Pancreas (tissue), 10 donors: ENCODE results near the gene C8G. TPM values are rescaled to one million over a fixed set of nuclear protein-coding genes. Genes with fewer than 3 reads are reported as not detected.
A peak's percentile ranks its signal among the peaks of the same experiment; 100 is the strongest.

Source experiments
- ATAC-seq, 4 donors: fragments of 200-7000 bp; cut with Tn5 transposase; one replicate each; pipeline versions ENCODE4 v1.8.0 to v1.9.1; 2020; ENCODE audit warnings: mild to moderate bottlenecking in 4 of 4, moderate library complexity in 4 of 4
- DNase-seq, 6 donors: peaks; one replicate each; pipeline ENCODE4 v3.0.0-alpha.2; 2020
- FAIRE-seq: peaks from 2 replicates; lab custom pipeline; 2012; peaks lifted over from hg19 to GRCh38; lab: Jason Lieb, UNC
- H3K27ac ChIP-seq, 4 donors: fragments of 200-600 bp; sonication (generic); 1 replicate in 3 of 4; 2 replicates in 1 of 4; pipeline versions ENCODE4 v1.5.0 to v1.8.0; 2020
- H3K27me3 ChIP-seq, 4 donors: fragments of 200-600 bp; one replicate each; pipeline ENCODE4 v1.8.0; 2021
- H3K36me3 ChIP-seq, 3 donors: fragments of 200-600 bp; sonication (generic) in 1 of 3; one replicate each; pipeline versions ENCODE4 v1.5.0 to v1.8.0; 2020 to 2021
- H3K4me1 ChIP-seq, 3 donors: fragments of 200-600 bp; one replicate each; pipeline ENCODE4 v1.8.0; 2021
- H3K4me3 ChIP-seq, 4 donors: fragments of 200-600 bp; sonication (generic) in 2 of 4; one replicate each; pipeline versions ENCODE4 v1.5.0 to v1.8.0; 2020 to 2021
- H3K9me3 ChIP-seq, 4 donors: fragments of 200-600 bp; one replicate each; pipeline ENCODE4 v1.8.0; 2021
- WGBS, 2 donors: extraction: QIAGEN DNeasy Blood & Tissue Kit; methylation state at CpG; one replicate each; pipeline ENCODE4 v1.1.7; 2013; 5-methylcytosine and 5-hydroxymethylcytosine counted together
- intact Hi-C, 3 donors: fragments of 100-400 bp; cut with DNase I; formaldehyde crosslinking; loops; one replicate each; pipeline versions ENCODE4 v1.11.1 to v1.14.2; 2022
- polyA plus RNA-seq, 2 donors: library from polyadenylated mRNA; stranded (reverse); fragments of 200-250 nt; gene quantifications; one replicate each; pipeline ENCODE4 v1.2.3, GENCODE V29; 2013
- total RNA-seq, 6 donors: library from RNA; stranded (reverse); fragmentation: NEBNext Ultra II Directional in 4 of 6; extraction: Animal tissue kit (Norgen Biotek cat#: 25700) in 4 of 6; gene quantifications; one replicate each; pipeline versions ENCODE4 v1.2.1 to v1.2.4, GENCODE V29; 2021 to 2023
- TF ChIP-seq, protein P1 (sequence below), 4 donors: fragments of 200-600 bp; sonication (generic) in 3 of 4; IDR thresholded peaks; one replicate each; pipeline versions ENCODE4 v1.5.0 to v1.8.0; 2021; ENCODE audit warnings: antibody characterized with exemption in 4 of 4
- donor health status: healthy with polysubstance abuse.
- donor health status: DM: no; HTN: no; CAD: no; lungs with moderate emphysema.
- donor health status: DM: no; HTN: no; CAD: no.
- donor health status: control.
- donor health status: control.
- donor health status: Bipolar disorder and iron deficiency.
- donor health status: DM: yes; HTN: yes; CAD: no.
- donor health status: DM: no; HTN: no; CAD: no.
- donor health status: DM: no; HTN: no; CAD: no.
- donor health status: DM: yes; HTN: yes; CAD: no.

Gene C8G
- total RNA-seq (1 to 10 TPM in 1 of 6 donors, under 1 TPM in 4, not detected in 1; 0.24 to 1.2 (median 0.43) TPM), polyA plus RNA-seq (1 to 10 TPM in 1 of 2 donors, under 1 TPM in 1; 0.84 to 5.0 TPM)

DNA sequence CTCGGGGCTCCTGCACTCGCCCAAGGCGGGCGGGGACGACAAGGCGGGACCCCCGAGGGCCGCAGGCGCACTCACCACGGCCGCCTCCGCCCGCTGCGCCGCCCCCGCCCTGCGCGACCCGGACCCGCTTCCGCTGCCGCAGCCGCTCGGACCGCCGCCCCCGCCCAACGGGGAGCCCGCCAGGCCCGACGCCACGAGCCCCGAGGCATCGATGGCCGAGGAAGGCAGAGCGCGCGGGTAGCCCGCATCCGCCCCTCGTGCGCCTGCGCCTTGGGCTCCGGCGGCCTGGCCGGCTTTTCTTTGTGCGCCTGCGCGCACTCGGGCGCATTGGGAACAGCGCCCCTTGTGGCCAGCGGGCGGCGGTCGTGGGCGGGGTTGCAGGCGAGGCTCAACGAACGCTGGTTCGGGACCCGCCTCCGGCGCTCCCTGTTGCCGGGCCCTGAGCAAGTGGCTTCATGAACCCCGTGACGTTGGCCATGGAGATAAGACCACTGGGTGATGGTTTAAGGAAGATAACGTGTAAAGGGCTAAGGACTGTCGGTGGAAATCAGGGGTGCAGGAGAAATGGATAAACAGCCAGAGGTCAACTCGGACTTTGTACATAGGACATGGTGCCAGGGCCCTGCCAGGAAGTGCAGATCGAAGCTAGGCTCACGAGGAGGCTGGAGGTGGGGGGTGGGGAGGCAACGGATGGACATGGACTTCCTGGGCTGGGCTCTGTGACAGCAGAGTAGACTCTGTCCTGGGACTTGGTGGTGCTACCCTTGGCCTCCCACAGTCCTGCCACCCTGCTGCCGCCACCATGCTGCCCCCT is at the start of gene C8G, which contains the start of gene FBXW5:
Gene C8G (plus strand): TSS at position 725 of the 814 bp plus-strand sequence. CDS start 78 bp downstream, at position 803.
Gene FBXW5 (minus strand): TSS at position 220 of the 814 bp plus-strand sequence. CDS start 655 bp downstream, outside the sequence.
- intact Hi-C loops: loop anchor here in 1 of 3 donors (5.0 to 10.0 kb wide), 3 partner anchors 93 to 150 kb away; partner anchors contain the start of genes AJM1, CCDC183, PHPT1 and TMEM141
- WGBS, 2 donors: 2 to 4% methylated on average over 44 to 74 of the region's 74 CpGs
- Histone ChIP-seq H3K9me3 (no peaks in the 10 kb centered on the region), H3K27ac (peak within 1 kb of the TSS; percentile 35 to 75 (median 69)), H3K27me3 (no peaks in the 10 kb centered on the region), H3K4me1 (peaks cover 0 to 10% (median 0%) of the 10 kb centered on the region in 3 donors), H3K36me3 (peaks cover 7 to 30% (median 25%) of the 10 kb centered on the region in 3 donors), H3K4me3 (peak within 1 kb of the TSS; percentile 85 to 92 (median 88))
- TF ChIP-seq, protein P1, sequence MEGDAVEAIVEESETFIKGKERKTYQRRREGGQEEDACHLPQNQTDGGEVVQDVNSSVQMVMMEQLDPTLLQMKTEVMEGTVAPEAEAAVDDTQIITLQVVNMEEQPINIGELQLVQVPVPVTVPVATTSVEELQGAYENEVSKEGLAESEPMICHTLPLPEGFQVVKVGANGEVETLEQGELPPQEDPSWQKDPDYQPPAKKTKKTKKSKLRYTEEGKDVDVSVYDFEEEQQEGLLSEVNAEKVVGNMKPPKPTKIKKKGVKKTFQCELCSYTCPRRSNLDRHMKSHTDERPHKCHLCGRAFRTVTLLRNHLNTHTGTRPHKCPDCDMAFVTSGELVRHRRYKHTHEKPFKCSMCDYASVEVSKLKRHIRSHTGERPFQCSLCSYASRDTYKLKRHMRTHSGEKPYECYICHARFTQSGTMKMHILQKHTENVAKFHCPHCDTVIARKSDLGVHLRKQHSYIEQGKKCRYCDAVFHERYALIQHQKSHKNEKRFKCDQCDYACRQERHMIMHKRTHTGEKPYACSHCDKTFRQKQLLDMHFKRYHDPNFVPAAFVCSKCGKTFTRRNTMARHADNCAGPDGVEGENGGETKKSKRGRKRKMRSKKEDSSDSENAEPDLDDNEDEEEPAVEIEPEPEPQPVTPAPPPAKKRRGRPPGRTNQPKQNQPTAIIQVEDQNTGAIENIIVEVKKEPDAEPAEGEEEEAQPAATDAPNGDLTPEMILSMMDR (IDR thresholded peaks at IDR 0.05): peak; percentile 98 to 100 (median 99)
- DNase-seq (peak; percentile 92 to 99 (median 97)), ATAC-seq (peak; percentile 87 to 88 (median 87)), FAIRE-seq (no peak)

DNA sequence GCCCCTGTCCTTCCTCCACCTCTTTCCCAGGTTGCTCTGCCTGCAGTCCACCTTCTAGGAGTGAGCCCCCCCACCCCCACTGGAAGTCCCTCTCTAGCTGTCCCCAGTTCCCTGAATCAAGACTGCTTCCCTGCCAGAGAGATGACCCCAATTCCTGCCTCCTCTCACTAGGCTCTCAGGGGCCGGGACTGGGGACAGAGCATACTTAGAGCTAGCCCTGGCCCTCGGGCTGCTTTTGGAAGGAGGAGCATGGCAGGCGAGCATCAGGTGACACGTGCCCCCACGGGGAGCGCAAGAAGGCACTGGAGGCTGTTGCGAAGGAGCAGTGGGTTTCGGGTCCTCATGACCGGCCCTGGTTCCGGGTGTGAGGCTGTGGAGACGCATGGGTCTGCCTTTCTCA is 49.0 kb upstream of the C8G start:
- H3K27ac ChIP-seq: no peak overlapping the region
- H3K36me3 ChIP-seq: no peaks in the 10 kb centered on the region
- 86 to 94% methylated on average over 11 of the region's 11 CpGs for WGBS, 2 donors
- TF ChIP-seq, protein P1 (IDR thresholded peaks at IDR 0.05): no peak
- no peak for ATAC-seq
- no peaks in the 10 kb centered on the region for H3K27me3 ChIP-seq
- H3K9me3 ChIP-seq: no peaks in the 10 kb centered on the region
- DNase-seq: no peak
- intact Hi-C loops: no loop called here
- H3K4me1 ChIP-seq: peaks cover 0 to 8% (median 0%) of the 10 kb centered on the region in 3 donors
- FAIRE-seq: no peak
- H3K4me3 ChIP-seq: no peak overlapping the region

GRCh38 chr9:136898483-136899100 is 46.5 kb upstream of the C8G start:
- ATAC-seq: no peak
- intact Hi-C loops: no loop called here
- FAIRE-seq: no peak
- Histone ChIP-seq H3K9me3 (no peaks in the 10 kb centered on the region), H3K27me3 (no peaks in the 10 kb centered on the region), H3K27ac (no peak overlapping the region), H3K4me1 (peaks cover 15 to 32% (median 24%) of the 10 kb centered on the region in 3 donors), H3K36me3 (no peaks in the 10 kb centered on the region), H3K4me3 (no peak overlapping the region)
- 94 to 96% methylated on average over 21 of the region's 21 CpGs for WGBS, 2 donors
- TF ChIP-seq, protein P1 (IDR thresholded peaks at IDR 0.05): no peak
- peak in 1 of 6 donors; percentile 45 for DNase-seq

GRCh38 chr9:136899196-136899595 is 45.8 kb upstream of the C8G start:
- no peaks in the 10 kb centered on the region for H3K36me3 ChIP-seq
- H3K9me3 ChIP-seq: no peaks in the 10 kb centered on the region
- intact Hi-C loops: no loop called here
- H3K4me3 ChIP-seq: no peak overlapping the region
- no peaks in the 10 kb centered on the region for H3K27me3 ChIP-seq
- peaks cover 16 to 36% (median 24%) of the 10 kb centered on the region in 3 donors for H3K4me1 ChIP-seq
- 35 to 61% methylated on average over 9 of the region's 9 CpGs for WGBS, 2 donors
- FAIRE-seq (no peak), ATAC-seq (no peak), DNase-seq (peak in 1 of 6 donors; percentile 32)
- TF ChIP-seq, protein P1 (IDR thresholded peaks at IDR 0.05): no peak
- H3K27ac ChIP-seq: peak overlapping the region in 1 of 4 donors; percentile 20
